ENCODE data around the gene DRAXIN.

GRCh38 chr1:11730429-11730891 lies 39.0 kb downstream of the DRAXIN start:
- TF ChIP-seq CTCF (IDR thresholded peaks at IDR 0.05; ENCODE audit: insufficient read depth, low read length) (no peak), POLR2AphosphoS5 (IDR thresholded peaks at IDR 0.05; ENCODE audit: low read depth) (peak; percentile 63), REST (IDR thresholded peaks at IDR 0.05; ENCODE audit: insufficient replicate concordance, low read depth) (no peak), GABPA (IDR thresholded peaks at IDR 0.05; ENCODE audit: low read depth) (peak; percentile 45; the same call in 1 of the 2 replicates), SPI1 (IDR thresholded peaks at IDR 0.05; ENCODE audit: borderline replicate concordance, low read depth) (peak; percentile 32; the same call in 1 of the 2 replicates)
